Body of pancreas (tissue), 4 donors: Measurements from ENCODE around the gene SLTM.

Source experiments
- CTCF ChIP-seq, 7 experiments: fragments of 450-650 bp in 4 of 7; fragments of 200-600 bp in 3 of 7; sonication (generic) in 3 of 7; IDR thresholded peaks; one replicate each; pipeline ENCODE4 v1.5.1; 2016 to 2019; ENCODE audit warnings: antibody characterized with exemption in 7 of 7
- POLR2A ChIP-seq, 3 donors: fragments of 450-650 bp; IDR thresholded peaks; one replicate each; pipeline ENCODE4 v1.6.1; 2016; ENCODE audit warnings: antibody characterized with exemption in 3 of 3, mild to moderate bottlenecking in 2 of 3

GRCh38 chr15:58980351-58980939 is 47.0 kb upstream of the SLTM start:
- TF ChIP-seq CTCF (IDR thresholded peaks at IDR 0.05) (peak in 6 of 7 experiments; percentile 25 to 71 (median 68)), POLR2A (IDR thresholded peaks at IDR 0.05) (no peak)
